ENCODE measurements around the gene RAD21L1. TPM values are rescaled to one million over a fixed set of nuclear protein-coding genes. Genes with fewer than 3 reads are reported as not detected.

RAD21L1 gene
- total RNA-seq, 1 experiment from 2014 or later: not detected

- H3K4me3 Mint-ChIP-seq (ENCODE audit: low read depth, unreplicated experiment): no peak overlapping the region
- DNase-seq: no peak
- CTCF ChIA-PET: interaction anchor here (1.0 kb wide), 1 partner anchor 16 kb away, joined by 3 read pairs; the partner anchor contains the start of gene C20orf202
- no peaks in the 10 kb centered on the region for H3K4me1 Mint-ChIP-seq (ENCODE audit: low read depth, unreplicated experiment)
- H3K27me3 Mint-ChIP-seq (ENCODE audit: unreplicated experiment): peaks cover 22% of the 10 kb centered on the region
- intact Hi-C loops (cut with micrococcal nuclease; ENCODE audit: unreplicated experiment): loop anchor here (5.0 kb wide), 1 partner anchor 230 kb away; no protein-coding TSS in a partner anchor
- no peak overlapping the region for H3K27ac Mint-ChIP-seq (ENCODE audit: unreplicated experiment)
- no peak for TF ChIP-seq CTCF (IDR thresholded peaks at IDR 0.05; ENCODE audit: unreplicated experiment)
- BruUV-seq (replicated peaks): no TSS peak
- peaks cover 7% of the 10 kb centered on the region for H3K36me3 Mint-ChIP-seq (ENCODE audit: insufficient read depth, unreplicated experiment)
- no peaks in the 10 kb centered on the region for H3K9me3 Mint-ChIP-seq (ENCODE audit: low read depth, unreplicated experiment)
Observed at GRCh38 chr20:1187605-1188171, 38.2 kb upstream of the RAD21L1 start.

- no TSS peak for BruUV-seq (replicated peaks)
- CTCF ChIA-PET: interaction anchor here (1.0 kb wide), 1 partner anchor 15 kb away, joined by 3 read pairs; the partner anchor contains the start of gene C20orf202
- H3K27ac Mint-ChIP-seq (ENCODE audit: unreplicated experiment): no peak overlapping the region
- DNase-seq: no peak
- peaks cover 16% of the 10 kb centered on the region for H3K27me3 Mint-ChIP-seq (ENCODE audit: unreplicated experiment)
- intact Hi-C loops (cut with micrococcal nuclease; ENCODE audit: unreplicated experiment): loop anchor here (5.0 kb wide), 1 partner anchor 231 kb away; no protein-coding TSS in a partner anchor
- no peak overlapping the region for H3K4me3 Mint-ChIP-seq (ENCODE audit: low read depth, unreplicated experiment)
- H3K9me3 Mint-ChIP-seq (ENCODE audit: low read depth, unreplicated experiment): no peaks in the 10 kb centered on the region
- H3K36me3 Mint-ChIP-seq (ENCODE audit: insufficient read depth, unreplicated experiment): peaks cover 7% of the 10 kb centered on the region
- TF ChIP-seq CTCF (IDR thresholded peaks at IDR 0.05; ENCODE audit: unreplicated experiment): no peak
- H3K4me1 Mint-ChIP-seq (ENCODE audit: low read depth, unreplicated experiment): no peaks in the 10 kb centered on the region
Observed at GRCh38 chr20:1188347-1188746, 37.5 kb upstream of the RAD21L1 start.

- CTCF ChIA-PET: no interaction called here
- Mint-ChIP-seq H3K27ac (ENCODE audit: unreplicated experiment) (no peak overlapping the region), H3K9me3 (ENCODE audit: low read depth, unreplicated experiment) (no peaks in the 10 kb centered on the region), H3K4me1 (ENCODE audit: low read depth, unreplicated experiment) (no peaks in the 10 kb centered on the region), H3K36me3 (ENCODE audit: insufficient read depth, unreplicated experiment) (no peaks in the 10 kb centered on the region), H3K27me3 (ENCODE audit: unreplicated experiment) (peaks cover 1% of the 10 kb centered on the region), H3K4me3 (ENCODE audit: low read depth, unreplicated experiment) (no peak overlapping the region)
- intact Hi-C loops (cut with micrococcal nuclease; ENCODE audit: unreplicated experiment): loop anchor here (5.0 kb wide), 1 partner anchor 233 kb away; no protein-coding TSS in a partner anchor
- no peak for TF ChIP-seq CTCF (IDR thresholded peaks at IDR 0.05; ENCODE audit: unreplicated experiment)
- BruUV-seq (replicated peaks): no TSS peak
- no peak for DNase-seq
Observed at GRCh38 chr20:1189827-1190226, 36.0 kb upstream of the RAD21L1 start.

GRCh38 chr20:1190847-1191246 is 35.0 kb upstream of the RAD21L1 start:
- TF ChIP-seq CTCF (IDR thresholded peaks at IDR 0.05; ENCODE audit: unreplicated experiment): no peak
- H3K9me3 Mint-ChIP-seq (ENCODE audit: low read depth, unreplicated experiment): no peaks in the 10 kb centered on the region
- intact Hi-C loops (cut with micrococcal nuclease; ENCODE audit: unreplicated experiment): no loop called here
- no peak for DNase-seq
- H3K36me3 Mint-ChIP-seq (ENCODE audit: insufficient read depth, unreplicated experiment): no peaks in the 10 kb centered on the region
- CTCF ChIA-PET: no interaction called here
- no peak overlapping the region for H3K4me3 Mint-ChIP-seq (ENCODE audit: low read depth, unreplicated experiment)
- no TSS peak for BruUV-seq (replicated peaks)
- no peaks in the 10 kb centered on the region for H3K4me1 Mint-ChIP-seq (ENCODE audit: low read depth, unreplicated experiment)
- H3K27me3 Mint-ChIP-seq (ENCODE audit: unreplicated experiment): peaks cover 11% of the 10 kb centered on the region
- H3K27ac Mint-ChIP-seq (ENCODE audit: unreplicated experiment): no peak overlapping the region

All from Calu3 (cell line).